GM21515 (cell line): ENCODE data around the gene GGT5.
"Not testable (repeated sequence)": the region's sequence is repeated elsewhere in the genome, so short reads cannot be mapped to it uniquely, and the experiment has no call there.

ENCODE experiments used
- ATAC-seq: cut with Tn5 transposase; IDR thresholded peaks from one replicate; pipeline ENCODE4 v1.9.1; 2021; ENCODE audit not compliant: unreplicated experiment

Gene GGT5

GRCh38 chr22:24185001-24185500, 59.8 kb downstream of the GGT5 start:
- ATAC-seq: no peak

- no peak for ATAC-seq
These were observed 60.7 kb downstream of the GGT5 start for GRCh38 chr22:24184057-24184798.

GRCh38 chr22:24183321-24184031, 61.4 kb downstream of the GGT5 start:
- ATAC-seq: no peak

- not testable (repeated sequence) for ATAC-seq
These were observed 62.0 kb downstream of the GGT5 start for GRCh38 chr22:24182900-24183246.

- no peak for ATAC-seq
These were observed 62.6 kb downstream of the GGT5 start for GRCh38 chr22:24181996-24182899.

GRCh38 chr22:24181088-24181995, 63.5 kb downstream of the GGT5 start, which contains the start of gene SUSD2:
TSS of gene SUSD2 (plus strand) at chr22:24181487. CDS start at chr22:24181520, 33 bp downstream.
- no peak for ATAC-seq

GRCh38 chr22:24180316-24181087, 64.4 kb downstream of the GGT5 start:
- ATAC-seq: no peak

GRCh38 chr22:24179478-24180210, 65.2 kb downstream of the GGT5 start:
- ATAC-seq: no peak

- ATAC-seq: no peak
These were observed 66.1 kb downstream of the GGT5 start for GRCh38 chr22:24178502-24179440.

GRCh38 chr22:24178021-24178431, 66.9 kb downstream of the GGT5 start:
- ATAC-seq: no peak

- no peak for ATAC-seq
These were observed 67.4 kb downstream of the GGT5 start for GRCh38 chr22:24177456-24177855.

GRCh38 chr22:24177045-24177444, 67.8 kb downstream of the GGT5 start:
- ATAC-seq: no peak

- ATAC-seq: no peak
These were observed 68.3 kb downstream of the GGT5 start for GRCh38 chr22:24176630-24177029.

GRCh38 chr22:24176040-24176439, 68.8 kb downstream of the GGT5 start:
- no peak for ATAC-seq

- ATAC-seq: no peak
These were observed 69.6 kb downstream of the GGT5 start for GRCh38 chr22:24175160-24175808.

GRCh38 chr22:24171822-24172221, 73.1 kb downstream of the GGT5 start:
- no peak for ATAC-seq

- ATAC-seq: no peak
These were observed 74.2 kb downstream of the GGT5 start for GRCh38 chr22:24170632-24171031.
